HG03139 (cell line): ENCODE results near the gene CDIP1.
A peak's percentile ranks its signal among the peaks of the same experiment; 100 is the strongest.

Source experiments
- ATAC-seq: cut with Tn5 transposase; IDR thresholded peaks from one replicate; pipeline ENCODE4 v1.9.1; 2021; ENCODE audit not compliant: unreplicated experiment

Gene CDIP1

DNA sequence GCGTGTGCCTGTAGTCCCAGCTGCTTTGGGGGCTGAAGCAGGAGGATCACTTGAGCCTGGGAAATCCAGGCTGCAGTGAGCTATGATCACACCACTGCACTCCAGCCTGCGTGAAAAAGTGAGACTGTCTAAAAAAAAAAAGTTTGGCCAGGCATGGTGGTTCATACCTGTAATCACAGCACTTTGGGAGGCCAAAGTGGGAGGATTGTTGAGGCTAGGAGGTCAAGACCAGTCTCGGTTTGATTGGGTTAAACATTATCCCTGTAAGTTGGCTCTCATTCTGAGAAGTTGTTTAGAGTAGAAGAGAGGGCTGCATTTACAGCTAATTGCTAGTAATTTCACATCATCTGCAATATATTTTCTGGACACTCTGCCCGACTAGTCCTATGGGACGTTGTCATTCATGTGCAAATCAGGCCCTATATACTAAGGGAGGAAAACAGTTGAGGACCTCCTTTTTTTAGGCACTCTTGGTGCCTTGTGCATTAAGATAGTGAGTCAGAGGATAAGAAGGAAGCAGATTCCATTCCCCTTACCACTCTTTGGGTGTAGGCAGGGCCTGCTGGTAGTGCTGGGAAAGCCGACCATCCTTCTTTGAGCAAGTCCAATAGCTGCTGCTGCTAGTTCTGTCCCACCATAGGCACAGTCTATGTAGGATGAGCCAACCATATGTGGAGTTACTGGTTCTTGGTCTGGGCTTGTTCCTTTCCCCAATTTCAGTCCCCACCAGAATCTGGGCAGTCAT is 43.7 kb downstream of the CDIP1 start:
- ATAC-seq, result no peak

DNA sequence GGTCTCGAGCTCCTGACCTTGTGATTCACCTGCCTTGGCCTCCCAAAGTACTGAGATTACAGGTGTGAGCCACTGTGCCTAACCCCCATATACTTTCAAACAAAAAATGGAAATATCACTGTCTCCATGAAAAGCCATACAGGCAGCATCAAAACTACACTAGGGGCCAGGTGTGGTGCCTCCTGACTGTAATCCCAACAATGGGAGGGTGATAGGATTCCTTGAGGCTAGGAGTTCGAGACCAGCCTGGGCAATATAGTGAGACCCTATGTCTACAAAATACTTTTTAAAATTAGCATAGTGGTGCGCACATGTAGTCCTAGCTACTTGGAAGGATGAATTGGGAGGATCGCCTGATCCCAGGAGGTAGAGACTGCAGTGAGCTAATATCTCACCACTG is 46.7 kb downstream of the CDIP1 start:
- no peak for ATAC-seq

DNA sequence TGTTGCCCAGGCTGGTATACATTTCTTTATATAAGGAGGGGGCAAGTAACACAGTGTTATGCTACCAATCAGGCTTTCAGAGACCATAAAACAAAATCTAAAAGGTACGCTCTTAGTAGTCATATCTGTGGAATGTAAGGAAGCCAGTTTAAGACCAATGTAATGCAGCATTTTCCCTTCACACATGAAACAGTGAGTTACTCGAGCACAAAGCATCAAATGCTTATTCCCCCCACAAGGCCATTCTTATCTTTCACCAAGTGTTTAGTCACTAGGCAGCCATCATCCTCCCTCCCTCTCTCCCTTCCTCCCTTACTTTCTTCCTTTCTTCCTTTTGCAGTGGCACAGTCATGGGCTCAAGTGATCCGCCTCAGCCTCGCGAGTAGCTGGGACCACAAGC is 49.5 kb downstream of the CDIP1 start:
- ATAC-seq, result no peak

DNA sequence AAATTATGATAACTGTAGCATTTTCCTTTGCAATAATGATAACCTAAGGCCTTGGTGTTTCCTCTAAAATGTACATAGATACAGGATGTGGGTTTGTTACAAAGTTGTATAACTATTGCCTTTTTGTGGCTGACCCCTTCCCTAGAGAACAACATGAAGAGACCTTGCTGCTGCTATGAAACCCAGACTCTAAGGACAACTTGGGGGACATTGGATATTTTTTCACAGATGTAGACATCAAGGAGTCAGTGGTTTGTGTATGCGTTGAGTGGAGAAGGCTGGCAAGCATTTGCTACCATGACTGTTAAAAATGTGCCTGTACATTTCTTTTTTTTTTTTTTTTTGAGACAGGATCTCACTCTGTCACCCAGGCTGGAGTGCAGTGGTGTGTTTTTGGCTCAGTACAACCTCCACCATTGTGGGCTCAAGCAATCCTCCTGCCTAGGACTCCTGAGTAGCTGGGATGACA is 50.0 kb downstream of the CDIP1 start:
- ATAC-seq, result no peak

- ATAC-seq, result no peak
These were observed 50.5 kb downstream of the CDIP1 start for GRCh38 chr16:4487955-4488498.

DNA sequence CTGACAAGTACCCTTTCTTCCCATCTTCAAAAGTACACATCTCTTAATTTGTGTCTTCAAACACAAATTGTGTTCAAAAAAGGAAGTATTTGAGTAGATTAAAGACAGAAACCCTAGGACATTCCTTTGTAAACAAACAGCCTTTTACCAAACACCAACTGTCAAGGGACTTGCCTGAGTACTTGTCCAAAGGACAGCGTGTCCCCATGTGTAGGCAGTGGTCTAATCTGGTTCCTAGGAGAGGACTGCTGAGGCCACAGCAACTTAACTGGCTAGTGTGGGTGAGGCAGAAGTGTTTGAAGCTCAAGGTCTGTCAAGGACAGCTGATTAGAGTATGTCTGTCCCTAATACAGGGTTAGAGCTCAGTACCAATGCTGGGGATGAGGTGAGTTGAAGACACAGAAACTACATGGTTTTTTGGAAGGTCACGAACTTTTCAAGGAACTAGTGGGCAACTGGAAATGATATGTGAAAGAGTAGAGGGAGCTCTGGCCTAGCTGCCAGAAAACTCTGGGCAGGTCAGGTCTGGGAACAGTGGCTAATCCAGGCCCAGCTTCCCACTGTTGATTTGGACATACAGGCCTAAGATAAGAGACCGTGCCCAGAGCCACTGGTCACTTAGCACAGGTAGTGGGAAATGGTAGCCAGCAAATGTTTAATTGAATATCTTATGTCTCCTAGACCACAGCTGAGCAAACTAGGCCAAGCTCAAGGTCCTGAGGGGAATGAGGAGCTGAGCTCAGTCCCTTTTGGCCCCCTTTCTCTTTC is 52.3 kb downstream of the CDIP1 start:
- ATAC-seq, result no peak

DNA sequence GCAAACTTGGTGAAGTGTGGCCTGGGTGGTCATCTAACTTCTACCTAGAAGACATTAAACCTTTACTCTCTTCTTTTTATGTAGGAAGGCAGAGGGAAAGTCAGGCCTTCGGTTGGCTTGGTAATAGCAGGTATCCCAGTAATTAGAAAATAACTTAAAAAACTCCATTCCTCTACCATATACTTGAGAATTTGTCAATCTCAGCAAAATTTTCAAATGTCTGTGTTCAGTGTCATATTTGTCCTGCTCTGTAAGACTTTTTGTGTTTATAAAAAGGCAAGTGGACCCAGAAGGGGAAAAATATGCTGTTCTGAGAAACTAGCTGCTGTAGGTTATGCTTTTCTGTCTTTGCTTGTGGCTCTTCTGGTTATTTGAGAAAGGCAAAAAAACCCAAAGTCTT is 56.6 kb downstream of the CDIP1 start:
- no peak for ATAC-seq

- no peak for ATAC-seq
These were observed 57.0 kb downstream of the CDIP1 start for GRCh38 chr16:4481526-4481925.

GRCh38 chr16:4477966-4478365 is 60.6 kb downstream of the CDIP1 start:
- ATAC-seq, result no peak

DNA sequence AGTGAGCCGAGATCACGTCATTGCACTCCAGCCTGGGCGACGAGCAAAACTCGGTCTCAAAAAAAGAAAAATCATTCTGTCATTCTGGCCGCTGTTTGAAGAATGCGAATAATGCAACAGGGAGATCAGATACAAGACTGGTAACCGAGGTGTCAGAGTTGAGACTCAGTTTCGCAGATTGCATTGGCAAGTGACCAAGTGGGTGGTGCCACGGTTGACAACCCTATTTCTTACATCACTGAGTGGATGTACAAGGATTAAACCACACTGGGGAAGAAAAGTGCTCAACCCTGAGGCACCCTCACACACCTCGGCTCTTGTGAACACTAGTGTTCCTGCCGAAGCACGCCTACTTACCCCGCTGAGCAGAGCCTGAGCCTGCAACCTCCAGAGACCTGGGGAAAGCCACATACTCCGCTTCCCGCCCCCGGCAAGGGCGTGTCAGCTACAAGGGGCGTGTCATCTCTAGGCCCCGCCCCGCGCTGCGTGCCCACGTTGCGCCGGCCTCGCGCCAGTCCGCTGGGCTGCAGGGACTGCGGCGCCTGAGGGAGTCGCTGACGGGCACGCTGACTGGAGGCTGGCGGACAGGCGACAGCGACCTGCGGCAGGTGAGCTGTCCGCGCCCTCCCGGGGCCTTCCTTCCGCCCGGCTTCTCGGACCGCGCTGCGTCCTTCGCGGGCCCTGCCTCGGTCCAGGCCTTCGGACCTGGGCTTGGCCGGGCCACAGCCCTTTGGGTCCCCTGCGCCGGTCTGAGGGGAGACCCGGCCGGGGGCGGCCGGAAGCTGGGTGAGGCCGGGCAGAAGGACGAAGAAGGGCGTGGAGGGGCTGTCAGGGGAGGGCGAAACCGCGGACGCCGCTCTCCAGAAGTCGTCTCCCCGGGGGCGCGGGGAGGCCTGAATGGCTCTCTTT is 62.4 kb downstream of the CDIP1 start, which contains the start of gene HMOX2:
HMOX2 (plus strand) TSS at position 519 of the 909 bp plus-strand sequence. CDS start 29,127 bp downstream, outside the sequence.
- peak; percentile 81 for ATAC-seq

GRCh38 chr16:4474192-4474961 is 64.2 kb downstream of the CDIP1 start, which contains the start of gene NMRAL1:
TSS of gene NMRAL1 (minus strand) at chr16:4474625. CDS start at chr16:4474132, 493 bp downstream.
- peak; percentile 40 for ATAC-seq

GRCh38 chr16:4472880-4473279 is 65.7 kb downstream of the CDIP1 start:
- ATAC-seq, result no peak

GRCh38 chr16:4471869-4472268 is 66.7 kb downstream of the CDIP1 start:
- no peak for ATAC-seq

DNA sequence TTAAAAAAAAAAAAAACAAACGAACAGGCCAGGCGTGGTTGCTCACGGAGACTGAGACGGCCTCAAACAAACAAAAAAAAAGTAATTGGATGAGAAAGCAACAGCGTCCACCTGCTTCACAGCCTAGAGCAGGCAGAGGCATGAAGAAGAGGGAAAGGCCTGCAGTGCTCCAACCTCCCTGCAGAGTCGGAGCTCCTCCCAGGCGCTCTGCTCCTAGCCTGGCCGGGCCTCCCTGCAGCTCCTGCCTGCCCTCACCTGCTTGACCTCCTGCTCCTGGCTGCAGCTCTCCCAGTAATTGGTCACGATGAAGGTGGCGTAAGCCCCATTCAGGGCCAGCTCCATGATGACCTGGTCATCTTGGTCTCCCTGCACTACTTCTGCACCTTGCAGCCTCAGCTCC is 69.6 kb downstream of the CDIP1 start:
- no peak for ATAC-seq

- no peak for ATAC-seq
These were observed 70.7 kb downstream of the CDIP1 start for GRCh38 chr16:4467916-4468315.

DNA sequence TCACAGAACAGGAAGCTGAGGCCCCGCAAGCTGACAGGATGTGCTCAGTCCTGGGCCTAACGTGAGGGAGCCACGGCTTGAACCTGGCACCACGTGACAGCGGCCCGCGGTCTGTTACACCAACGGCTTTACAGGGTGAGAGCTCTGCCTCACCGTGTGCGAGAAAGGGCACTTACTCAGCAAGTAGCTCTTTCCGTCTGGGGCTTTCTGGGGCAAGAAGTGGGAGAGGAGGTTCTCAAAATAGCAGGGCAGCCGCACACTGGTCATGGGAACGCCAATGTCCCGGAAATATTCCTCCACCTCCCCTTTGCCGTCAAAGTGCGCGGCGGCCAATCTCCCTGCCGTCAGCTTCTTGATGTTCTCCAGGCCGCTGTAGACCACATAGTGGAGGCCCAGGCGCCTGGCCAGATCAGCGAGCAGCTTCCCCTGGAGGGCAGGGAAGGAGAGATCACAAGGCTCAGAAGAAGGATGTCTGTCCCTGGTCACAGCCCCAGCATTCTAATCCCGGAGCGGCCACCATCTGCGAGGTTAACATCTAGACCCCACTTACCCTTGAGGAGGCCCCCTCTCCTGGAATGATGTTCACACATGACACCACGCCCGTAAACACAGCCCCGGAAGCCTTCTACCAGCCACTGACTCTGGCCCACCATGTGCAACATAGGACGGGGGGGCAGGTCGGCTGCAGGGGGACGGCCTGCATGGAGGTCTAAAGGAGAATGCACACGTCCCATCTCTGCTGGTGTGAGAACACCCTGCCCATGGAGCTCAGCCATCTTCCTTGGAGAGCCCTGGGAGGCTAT is 72.4 kb downstream of the CDIP1 start:
- ATAC-seq, result no peak

DNA sequence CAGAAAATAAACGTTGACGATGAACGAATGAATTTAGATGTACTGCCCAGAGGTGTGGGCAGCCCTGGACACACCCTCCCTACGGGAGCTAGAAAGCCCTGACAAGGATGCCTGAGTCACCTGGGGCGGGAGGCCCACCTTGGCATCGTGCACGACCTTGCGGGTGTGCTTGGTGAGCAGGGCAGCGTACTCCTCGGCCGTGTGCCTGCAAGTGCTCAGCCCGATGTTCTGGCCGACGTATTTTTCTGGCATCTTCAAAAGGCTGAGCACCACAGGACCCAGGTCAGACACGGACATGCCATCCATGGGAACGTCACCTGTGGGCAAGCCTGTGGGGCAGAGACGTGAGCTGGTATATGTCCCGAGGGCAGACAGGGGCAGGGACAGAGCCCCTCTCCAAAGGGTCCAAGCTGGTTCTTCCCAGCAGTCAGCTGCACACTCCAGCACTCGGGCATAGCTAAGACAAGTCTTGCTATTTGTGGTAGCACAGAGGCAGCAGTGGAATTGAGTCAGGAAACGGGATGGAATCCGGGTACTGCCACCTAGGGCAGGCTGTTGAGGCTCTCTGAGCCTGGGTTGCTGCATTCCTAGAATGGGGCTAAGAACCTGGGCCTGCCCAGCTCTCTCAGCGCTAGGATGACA is 74.9 kb downstream of the CDIP1 start:
- no peak for ATAC-seq

- no peak for ATAC-seq
These were observed 77.1 kb downstream of the CDIP1 start for GRCh38 chr16:4461250-4462085.
